GM12874 (cell line): ENCODE results near the gene ABHD1.

ENCODE experiments used
- CTCF ChIP-seq: IDR thresholded peaks from 2 replicates; pipeline ENCODE4 v1.5.1; 2011; ENCODE audit warnings: low read depth, mild to moderate bottlenecking, control low read depth, low read length, moderate library complexity; ENCODE audit not compliant: insufficient read depth

Gene ABHD1

DNA sequence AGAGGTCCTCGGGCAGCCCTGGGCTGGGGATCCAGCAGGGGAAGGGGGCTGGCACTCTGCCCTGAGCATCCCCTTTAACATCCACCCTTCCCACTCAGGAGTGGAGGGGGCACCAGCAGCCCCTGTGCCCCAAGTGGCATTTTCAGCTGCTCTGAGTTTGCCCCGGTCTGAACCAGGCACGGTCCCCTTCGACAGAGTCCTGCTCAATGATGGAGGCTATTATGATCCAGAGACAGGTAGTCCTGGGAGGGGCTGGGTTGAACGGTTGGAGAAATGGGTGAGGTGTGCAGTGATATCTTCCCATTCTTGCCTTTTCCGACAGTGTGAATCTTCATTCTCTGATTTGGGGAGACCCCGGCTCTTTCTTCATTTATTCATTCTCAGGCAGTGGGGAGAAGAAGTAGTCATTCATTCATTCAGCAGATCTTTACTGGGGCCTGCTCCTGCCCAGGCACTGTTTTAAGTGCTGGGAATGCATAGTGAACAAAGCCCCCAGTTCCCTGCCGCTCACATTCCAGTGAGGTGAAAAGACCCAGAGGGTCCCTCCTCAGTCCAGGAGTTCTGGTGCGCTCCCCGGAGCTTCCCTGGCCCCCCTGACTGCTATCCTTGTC is 38.4 kb upstream of the ABHD1 start:
- TF ChIP-seq CTCF, result no peak

GRCh38 chr2:27085673-27086089 is 37.9 kb upstream of the ABHD1 start:
- TF ChIP-seq CTCF, result peak; percentile 35; the same call in 1 of the 2 replicates

DNA sequence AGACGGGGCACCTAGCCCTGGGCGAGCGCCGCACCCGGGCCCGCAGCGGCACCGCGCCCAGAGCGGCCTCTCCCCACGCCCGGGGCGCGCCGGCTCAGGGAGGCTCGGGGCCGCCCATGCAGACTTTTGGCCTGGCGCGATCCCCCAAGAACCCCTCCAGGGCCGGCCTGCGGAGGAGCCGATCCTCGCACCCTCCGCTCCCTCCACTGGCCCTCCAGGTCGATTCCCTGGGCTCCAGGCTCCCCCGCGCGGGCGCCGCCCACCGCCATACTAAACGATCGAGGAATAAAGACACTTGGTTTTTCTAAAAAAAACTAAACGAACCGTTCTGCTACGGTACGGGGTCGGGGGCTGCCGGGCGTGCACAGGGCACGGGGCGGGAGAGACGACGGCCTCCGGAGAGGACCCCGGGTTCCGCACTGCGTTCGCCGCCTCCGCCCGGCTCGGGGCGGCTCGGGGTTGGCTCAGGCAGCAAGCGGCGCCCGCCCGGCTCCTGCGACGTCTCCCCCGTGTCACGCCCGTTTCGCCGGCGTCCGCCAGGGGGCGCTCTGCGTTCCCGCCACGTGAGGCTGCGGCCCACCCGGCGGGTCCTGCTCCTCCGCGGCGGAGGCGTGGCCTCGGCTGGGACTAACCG is 37.4 kb upstream of the ABHD1 start:
- peak; percentile 92 for TF ChIP-seq CTCF

GRCh38 chr2:27086724-27087593 is 36.7 kb upstream of the ABHD1 start, which contains the start of gene KHK:
TSS of gene KHK (plus strand) at chr2:27086772. CDS start at chr2:27087260, 488 bp downstream.
- TF ChIP-seq CTCF, result no peak

- no peak for TF ChIP-seq CTCF
These were observed 35.7 kb upstream of the ABHD1 start for GRCh38 chr2:27087823-27088410.

- TF ChIP-seq CTCF, result no peak
These were observed 35.0 kb upstream of the ABHD1 start for GRCh38 chr2:27088634-27089033.
